OCI-LY1 (cell line): ENCODE measurements around the gene HP.
"Not testable (repeated sequence)": the region's sequence is repeated elsewhere in the genome, so short reads cannot be mapped to it uniquely, and the experiment has no call there.

Experiments used
- EZH2 ChIP-seq: fragments of 200-600 bp; sonication (generic), shearing (Covaris generic); IDR thresholded peaks from 2 replicates; pipeline ENCODE4 v1.8.0; 2017; ENCODE audit warnings: borderline replicate concordance, mixed run types, mild to moderate bottlenecking, antibody characterized with exemption, low read length, moderate library complexity, mixed read lengths
- TF ChIP-seq, protein P1 (sequence below): fragments of 200-600 bp; sonication (generic), shearing (Covaris generic); IDR thresholded peaks from 2 replicates; pipeline ENCODE4 v1.5.1; 2017; ENCODE audit warnings: mild to moderate bottlenecking, antibody characterized with exemption, low read length, moderate library complexity, mixed read lengths

DNA sequence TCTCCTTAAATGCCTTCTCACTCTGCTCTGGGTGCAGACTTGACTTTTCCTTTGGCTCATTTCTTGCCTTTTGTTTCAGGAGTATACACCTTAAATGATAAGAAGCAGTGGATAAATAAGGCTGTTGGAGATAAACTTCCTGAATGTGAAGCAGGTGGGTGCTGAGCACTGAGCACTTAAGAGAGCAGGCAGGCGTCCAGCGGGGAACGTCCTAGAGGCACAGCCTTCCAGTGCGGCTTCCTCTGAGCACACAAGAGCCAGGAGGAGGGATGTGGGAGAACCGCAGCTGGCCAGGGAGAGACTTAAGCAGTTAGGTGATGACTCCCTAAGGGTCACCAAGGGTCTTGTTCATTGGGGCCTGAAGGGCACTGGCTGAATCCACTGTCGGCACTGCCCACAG is 3.0 kb downstream of the HP start:
- TF ChIP-seq, protein P1, sequence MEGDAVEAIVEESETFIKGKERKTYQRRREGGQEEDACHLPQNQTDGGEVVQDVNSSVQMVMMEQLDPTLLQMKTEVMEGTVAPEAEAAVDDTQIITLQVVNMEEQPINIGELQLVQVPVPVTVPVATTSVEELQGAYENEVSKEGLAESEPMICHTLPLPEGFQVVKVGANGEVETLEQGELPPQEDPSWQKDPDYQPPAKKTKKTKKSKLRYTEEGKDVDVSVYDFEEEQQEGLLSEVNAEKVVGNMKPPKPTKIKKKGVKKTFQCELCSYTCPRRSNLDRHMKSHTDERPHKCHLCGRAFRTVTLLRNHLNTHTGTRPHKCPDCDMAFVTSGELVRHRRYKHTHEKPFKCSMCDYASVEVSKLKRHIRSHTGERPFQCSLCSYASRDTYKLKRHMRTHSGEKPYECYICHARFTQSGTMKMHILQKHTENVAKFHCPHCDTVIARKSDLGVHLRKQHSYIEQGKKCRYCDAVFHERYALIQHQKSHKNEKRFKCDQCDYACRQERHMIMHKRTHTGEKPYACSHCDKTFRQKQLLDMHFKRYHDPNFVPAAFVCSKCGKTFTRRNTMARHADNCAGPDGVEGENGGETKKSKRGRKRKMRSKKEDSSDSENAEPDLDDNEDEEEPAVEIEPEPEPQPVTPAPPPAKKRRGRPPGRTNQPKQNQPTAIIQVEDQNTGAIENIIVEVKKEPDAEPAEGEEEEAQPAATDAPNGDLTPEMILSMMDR = not testable (repeated sequence)
- not testable (repeated sequence) for TF ChIP-seq EZH2
